HG02840 (cell line): ENCODE measurements around the gene PIGBOS1.
A peak's percentile ranks its signal among the peaks of the same experiment; 100 is the strongest.

ENCODE experiments used
- ATAC-seq: cut with Tn5 transposase; IDR thresholded peaks from one replicate; pipeline ENCODE4 v1.9.1; 2021; ENCODE audit warnings: mild to moderate bottlenecking, moderate library complexity, moderate number of reproducible peaks; ENCODE audit not compliant: unreplicated experiment, low FRiP score

Gene PIGBOS1

GRCh38 chr15:55318588-55319494 is at the start of gene PIGBOS1, which contains the start of gene PIGB:
TSS of gene PIGBOS1 (minus strand) at chr15:55319123. CDS start at chr15:55317792, 1,331 bp downstream.
TSS of gene PIGB (plus strand) at chr15:55319222. CDS start at chr15:55319251, 29 bp downstream.
- ATAC-seq: peak; percentile 87

- ATAC-seq: no peak
These were observed 48.1 kb upstream of the PIGBOS1 start for GRCh38 chr15:55366981-55367380.

GRCh38 chr15:55362641-55363040 is 43.7 kb upstream of the PIGBOS1 start:
- no peak for ATAC-seq

- no peak for ATAC-seq
These were observed 42.1 kb upstream of the PIGBOS1 start for GRCh38 chr15:55361048-55361447.

GRCh38 chr15:55360256-55360655 is 41.3 kb upstream of the PIGBOS1 start:
- no peak for ATAC-seq

- no peak for ATAC-seq
These were observed 39.5 kb upstream of the PIGBOS1 start for GRCh38 chr15:55358471-55358870.

GRCh38 chr15:55357774-55358173 is 38.9 kb upstream of the PIGBOS1 start:
- no peak for ATAC-seq

- ATAC-seq: no peak
These were observed 38.2 kb upstream of the PIGBOS1 start for GRCh38 chr15:55356985-55357585.

GRCh38 chr15:55353025-55353424 is 34.1 kb upstream of the PIGBOS1 start:
- no peak for ATAC-seq

GRCh38 chr15:55349282-55349681 is 30.4 kb upstream of the PIGBOS1 start:
- ATAC-seq: no peak

- ATAC-seq: no peak
These were observed 29.4 kb upstream of the PIGBOS1 start for GRCh38 chr15:55348281-55348778.

- no peak for ATAC-seq
These were observed 25.3 kb upstream of the PIGBOS1 start for GRCh38 chr15:55344206-55344605.

GRCh38 chr15:55343168-55343567 is 24.2 kb upstream of the PIGBOS1 start:
- ATAC-seq: no peak

- no peak for ATAC-seq
These were observed 18.2 kb upstream of the PIGBOS1 start for GRCh38 chr15:55337160-55337559.

GRCh38 chr15:55334997-55335396 is 16.1 kb upstream of the PIGBOS1 start:
- no peak for ATAC-seq

- ATAC-seq: no peak
These were observed 15.4 kb upstream of the PIGBOS1 start for GRCh38 chr15:55334371-55334770.

GRCh38 chr15:55327387-55327786 is 8.5 kb upstream of the PIGBOS1 start:
- ATAC-seq: no peak

GRCh38 chr15:55322467-55322866 is 3.5 kb upstream of the PIGBOS1 start:
- no peak for ATAC-seq

GRCh38 chr15:55320963-55321362 is 2.0 kb upstream of the PIGBOS1 start:
- no peak for ATAC-seq

- no peak for ATAC-seq
These were observed 1.3 kb upstream of the PIGBOS1 start for GRCh38 chr15:55320238-55320550.

- ATAC-seq: no peak
These were observed 764 bp upstream of the PIGBOS1 start for GRCh38 chr15:55319537-55320237.
